Hematopoietic multipotent progenitor cell treated with erythropoietin and hydrocortisone succinate and interleukin-3 and kit ligand, for 8 days (in vitro differentiated cells): ENCODE results near the gene RGS13.

Experiments used
- DNase-seq: peaks from one replicate; pipeline ENCODE4 v3.0.0-alpha.2; 2015

RGS13 gene

DNA sequence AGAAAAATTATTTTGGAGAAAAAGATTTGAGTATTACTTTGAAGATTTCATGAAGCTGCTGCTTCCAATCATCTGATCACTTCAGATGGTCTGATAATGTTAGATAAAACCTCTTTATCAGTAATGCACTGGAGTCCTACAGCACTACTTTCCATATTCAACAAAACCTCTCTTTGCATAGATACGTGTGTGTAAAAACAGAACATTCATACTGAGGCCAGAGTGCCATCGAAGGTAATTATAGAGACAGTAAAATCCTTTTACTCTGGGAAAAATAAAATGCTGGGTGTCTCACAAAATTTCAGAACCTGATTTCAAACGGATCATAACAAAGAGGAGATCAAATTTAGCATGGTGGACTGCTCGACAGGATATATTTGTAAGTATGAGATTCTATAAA lies at the start of gene RGS13:
Gene RGS13, plus strand, starts transcription at position 209 of the 400 bp plus-strand sequence. CDS start 8,188 bp downstream, outside the sequence.
- DNase-seq: no peak

GRCh38 chr1:192587386-192588266 lies 48.3 kb upstream of the RGS13 start:
- DNase-seq: no peak

- no peak for DNase-seq
Measured at GRCh38 chr1:192588546-192588945, 47.4 kb upstream of the RGS13 start.

DNA sequence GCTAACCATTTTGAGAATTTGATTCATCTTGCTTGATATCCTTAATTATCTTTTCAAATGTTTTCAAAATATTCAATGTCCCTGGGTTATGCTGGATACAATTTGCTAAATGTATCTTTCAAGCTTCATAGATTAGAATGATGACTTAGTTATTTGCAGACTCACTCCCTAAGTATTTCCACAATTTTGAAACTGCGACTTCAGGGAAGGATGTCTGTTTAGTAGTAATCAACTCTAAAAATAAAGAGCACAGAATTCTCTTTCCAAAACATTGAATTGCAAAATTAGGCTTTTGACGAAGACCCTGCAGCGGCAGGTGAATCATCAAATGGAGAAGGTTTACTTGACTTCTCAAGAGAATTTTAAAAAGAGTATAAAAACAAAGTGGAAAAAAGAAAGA lies 46.1 kb upstream of the RGS13 start:
- no peak for DNase-seq

GRCh38 chr1:192592517-192592916 lies 43.4 kb upstream of the RGS13 start:
- DNase-seq: no peak

DNA sequence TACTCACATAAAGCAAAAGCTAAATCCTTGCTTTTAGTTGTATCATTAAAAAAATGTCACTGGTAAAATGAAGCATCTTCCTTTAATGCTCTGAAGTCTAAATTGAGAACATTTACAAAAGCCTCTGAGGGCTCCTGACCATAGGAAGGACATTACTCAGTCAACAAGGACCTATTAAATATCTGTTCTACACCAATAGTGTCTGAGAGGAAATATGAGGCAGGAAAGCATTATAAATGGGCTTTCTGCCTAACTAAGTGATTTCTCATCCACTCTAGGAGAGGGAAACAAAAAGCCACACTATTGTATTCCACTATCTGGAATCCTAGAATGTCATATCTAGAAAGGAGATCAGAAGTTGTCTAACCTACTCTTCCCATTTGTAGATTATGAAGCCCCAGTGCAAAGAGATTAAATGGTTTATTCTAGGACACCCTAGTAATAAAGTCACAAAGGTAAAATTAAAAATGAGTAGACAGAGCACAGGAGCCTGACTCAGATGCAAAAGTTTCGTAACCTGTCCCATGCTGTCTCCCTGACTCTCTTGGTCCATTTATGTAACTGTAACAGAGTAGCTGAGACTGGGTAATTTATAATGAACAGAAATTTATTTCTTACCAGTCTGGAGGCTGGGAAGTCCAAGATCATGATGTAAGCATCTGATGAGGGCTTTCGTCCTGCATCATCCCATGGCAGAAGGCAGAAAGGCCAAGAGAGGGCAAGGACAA lies 42.8 kb upstream of the RGS13 start:
- no peak for DNase-seq

DNA sequence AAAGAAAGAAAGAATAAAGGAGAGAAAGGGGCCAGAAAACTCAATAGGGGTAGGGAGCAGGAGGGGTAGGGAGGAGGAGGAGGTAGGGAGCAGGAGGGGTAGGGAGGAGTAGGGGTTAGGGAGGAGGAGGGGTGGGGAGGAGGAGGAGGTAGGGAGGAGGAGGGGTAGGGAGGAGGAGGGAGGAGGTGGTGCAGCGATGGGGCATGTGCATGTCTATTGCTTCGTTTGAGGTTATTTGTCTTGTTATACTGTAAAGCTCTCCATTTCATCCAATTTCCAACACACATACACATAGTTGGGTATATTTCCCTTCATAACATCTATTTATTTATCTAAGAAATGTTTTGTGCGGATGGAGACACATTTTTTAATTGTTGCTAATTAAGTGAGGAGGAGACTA lies 40.6 kb upstream of the RGS13 start:
- DNase-seq: no peak

GRCh38 chr1:192598589-192598988 lies 37.4 kb upstream of the RGS13 start:
- no peak for DNase-seq

GRCh38 chr1:192600275-192600674 lies 35.7 kb upstream of the RGS13 start:
- no peak for DNase-seq

DNA sequence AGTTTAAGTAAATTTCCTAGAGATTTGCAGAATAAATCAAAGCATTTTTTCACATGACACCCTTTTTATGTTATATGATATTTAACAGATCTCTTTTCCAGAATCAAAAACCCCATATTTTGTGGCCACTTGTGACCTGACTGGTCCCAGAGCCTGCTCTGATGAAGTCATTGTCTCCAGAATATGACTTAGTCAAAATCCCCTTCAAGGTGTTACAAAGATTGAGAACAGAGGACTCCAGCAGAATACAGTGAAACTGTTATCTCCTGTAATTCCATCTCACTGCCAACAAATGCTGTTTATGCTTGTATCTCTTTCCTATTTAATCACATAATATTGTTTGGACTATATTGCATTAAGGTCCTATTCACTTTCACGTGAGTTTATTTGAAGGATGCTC lies 34.8 kb upstream of the RGS13 start:
- no peak for DNase-seq

GRCh38 chr1:192601567-192601966 lies 34.4 kb upstream of the RGS13 start:
- DNase-seq: no peak

- DNase-seq: no peak
Measured at GRCh38 chr1:192602757-192603156, 33.2 kb upstream of the RGS13 start.

- DNase-seq: no peak
Measured at GRCh38 chr1:192603218-192603787, 32.6 kb upstream of the RGS13 start.

DNA sequence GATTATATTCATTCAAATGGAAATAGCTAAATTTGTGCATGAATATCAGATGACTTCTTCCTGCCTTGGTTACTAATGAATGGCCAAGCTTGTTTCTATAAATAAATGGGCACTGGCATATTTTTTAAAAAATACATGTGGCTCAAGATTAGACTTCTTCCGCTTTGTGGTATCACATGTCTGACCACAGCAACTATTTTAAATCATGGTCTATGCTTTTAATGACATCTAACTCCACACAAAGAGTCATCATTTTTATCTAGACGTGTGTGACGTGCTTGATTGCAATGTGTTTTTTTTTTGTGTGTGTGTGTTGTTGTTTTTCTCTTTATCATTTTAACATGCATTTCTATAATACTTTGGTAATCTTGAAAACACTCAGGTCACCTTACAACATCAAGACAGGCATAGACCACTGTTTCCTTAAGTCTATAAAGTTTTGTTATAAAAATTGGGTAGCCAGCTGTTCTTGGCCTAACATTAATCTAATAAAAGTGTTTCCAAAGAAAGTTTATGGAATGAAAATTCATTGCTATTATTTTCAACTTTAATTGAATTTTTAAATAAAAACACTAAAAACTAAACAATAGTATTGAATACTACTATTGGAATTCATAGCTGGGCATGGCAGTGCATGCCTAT lies 30.8 kb upstream of the RGS13 start:
- DNase-seq: peak; percentile 51

GRCh38 chr1:192608671-192609070 lies 27.3 kb upstream of the RGS13 start:
- no peak for DNase-seq

DNA sequence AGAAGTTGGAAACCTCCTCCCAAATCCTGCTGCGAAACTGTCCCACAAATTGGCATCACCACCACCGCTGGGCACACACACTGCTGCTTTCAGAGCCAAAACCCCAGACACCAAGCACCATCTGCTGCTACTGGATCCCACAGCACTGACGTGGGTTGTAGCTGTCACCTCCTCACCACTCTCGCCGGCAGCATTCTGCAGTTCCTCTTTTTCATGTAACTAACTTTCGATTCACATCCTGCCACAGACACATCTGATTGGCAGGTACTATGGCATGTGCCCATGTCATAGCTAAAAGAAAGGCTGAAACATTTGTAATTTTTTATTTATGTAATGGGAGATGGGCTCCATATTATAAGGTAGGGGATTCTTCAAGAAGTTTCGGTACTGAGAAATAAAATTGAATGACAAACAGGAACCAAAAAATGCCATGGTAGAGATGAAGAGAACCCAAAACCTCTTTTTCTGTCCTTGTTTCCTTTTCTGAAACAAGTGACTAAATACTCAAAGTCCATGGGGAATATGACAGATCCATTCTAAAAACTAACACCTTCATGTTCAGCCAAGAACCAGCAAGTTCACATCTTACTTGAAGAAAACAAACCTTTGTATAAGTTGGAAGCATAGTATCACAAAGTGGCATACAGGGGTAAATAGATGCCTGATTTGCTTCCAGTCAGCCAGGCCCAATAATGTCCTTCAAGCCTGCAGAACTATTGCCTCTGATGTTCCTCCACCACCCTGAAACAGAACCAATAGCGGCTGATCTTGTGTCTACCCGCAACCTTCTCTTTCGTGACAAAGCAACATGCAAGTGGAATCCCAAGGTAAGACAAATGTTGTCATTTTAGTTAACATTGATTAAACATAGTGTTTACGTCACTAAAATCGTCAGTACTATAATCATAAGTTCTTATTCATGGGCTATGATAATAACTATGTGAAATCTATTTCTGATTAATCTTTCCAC lies 26.6 kb upstream of the RGS13 start:
- DNase-seq: peak; percentile 57

- peak; percentile 52 for DNase-seq
Measured at GRCh38 chr1:192610112-192610889, 25.6 kb upstream of the RGS13 start.

DNA sequence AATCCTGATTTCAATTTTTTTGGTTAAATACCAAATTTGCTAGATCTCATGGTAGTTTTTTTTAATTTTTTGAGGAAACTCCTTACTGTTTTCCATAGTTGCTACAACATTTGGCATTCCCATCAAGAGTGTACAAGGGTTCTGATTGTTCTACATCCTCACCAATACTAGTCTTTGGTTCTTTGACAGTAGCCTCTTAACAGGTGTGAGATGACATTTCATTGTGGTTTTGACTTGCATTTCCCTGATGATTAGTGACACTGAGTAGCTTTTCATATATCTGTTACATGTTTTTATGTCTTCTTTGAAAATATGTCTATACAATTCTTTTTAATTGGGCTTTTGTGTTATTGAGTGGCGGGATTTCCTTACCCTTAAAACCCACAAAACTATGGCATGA lies 20.9 kb upstream of the RGS13 start:
- no peak for DNase-seq

GRCh38 chr1:192620071-192620635 lies 15.8 kb upstream of the RGS13 start:
- no peak for DNase-seq

DNA sequence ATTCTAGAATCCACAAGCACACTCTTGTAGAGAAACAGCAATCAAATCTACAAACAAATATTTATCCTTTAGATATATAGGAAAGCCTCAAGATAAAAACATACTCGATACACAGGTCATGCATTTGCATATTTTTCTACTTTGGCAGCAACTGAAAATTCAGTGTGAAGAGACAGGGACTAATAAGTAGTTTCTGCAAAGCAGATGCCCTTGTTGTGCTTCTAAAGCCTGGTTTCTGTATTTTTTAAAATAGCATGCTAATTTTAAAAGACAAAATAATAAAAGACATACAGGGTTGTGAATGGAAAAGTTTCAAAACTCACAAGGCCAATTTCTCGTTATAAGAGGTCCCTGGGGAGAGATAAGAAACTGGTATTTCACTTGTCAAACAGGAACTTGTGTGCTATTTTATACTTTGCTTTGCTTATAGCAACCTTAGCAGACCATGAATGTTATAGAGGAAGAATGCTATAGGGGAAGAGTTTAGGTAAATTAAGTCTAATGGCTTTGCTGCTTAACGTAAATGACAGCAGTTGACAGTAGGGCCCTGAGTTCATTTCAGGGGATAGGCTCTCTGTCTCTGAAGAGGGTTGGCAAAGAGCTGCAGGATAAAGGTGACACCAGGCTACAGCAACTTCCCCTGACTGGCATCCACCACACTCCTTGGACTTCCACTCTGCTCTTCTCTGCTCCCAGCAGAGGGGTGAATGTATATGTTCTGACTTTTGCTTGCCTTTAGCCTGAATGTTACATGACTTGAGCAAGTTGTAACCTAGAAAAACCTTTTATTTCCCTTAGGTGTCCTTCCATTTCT lies 9.4 kb upstream of the RGS13 start:
- DNase-seq: no peak
